Endothelial cell of umbilical vein (primary cell): ENCODE results near the gene PKHD1. TPM values are rescaled to one million over a fixed set of nuclear protein-coding genes. Genes with fewer than 3 reads are reported as not detected.

Experiments used
- BruUV-seq: library from RNA; stranded (reverse); fragments of 400-500 nt; replicated peaks from 2 replicates; lab custom pipeline; 2021; lab: Mats Ljungman, UMichigan
- CTCF ChIA-PET: fragments of 300-600, 350-600 bp; sonication (Branson Sonifier 250); formaldehyde crosslinking; loops from one replicate; lab custom pipeline; 2021; ENCODE audit warnings: antibody characterized with exemption, inconsistent platforms; lab: Charles Lee
- POLR2A ChIA-PET: fragments of 300-600, 350-600 bp; sonication (Branson Sonifier 250); formaldehyde crosslinking; loops from one replicate; lab custom pipeline; 2021; ENCODE audit warnings: antibody characterized with exemption, inconsistent platforms; lab: Charles Lee
- DNase-seq: peaks from one replicate; pipeline ENCODE4 v3.0.0-alpha.2; 2011; ENCODE audit warnings: low read depth, low spot score
- FAIRE-seq: peaks from 2 replicates; lab custom pipeline; 2011; peaks lifted over from hg19 to GRCh38; lab: Jason Lieb, UNC
- H2AFZ ChIP-seq: 2 replicates; pipeline ENCODE4 v1.6.0; 2012; ENCODE audit warnings: low read depth, low read length, control low read depth, inconsistent platforms
- H3K27ac ChIP-seq: 2 replicates; pipeline ENCODE4 v1.5.1; 2011; ENCODE audit warnings: low read depth, mild to moderate bottlenecking, control low read depth, low read length, moderate library complexity; ENCODE audit not compliant: insufficient read depth
- H3K27me3 ChIP-seq, 2 experiments: 2 replicates each; pipeline versions ENCODE4 v1.6.0 to v1.6.1; 2011; ENCODE audit warnings: low read length in 2 of 2, mixed read lengths in 1 of 2; ENCODE audit not compliant: control insufficient read depth in 2 of 2, insufficient read depth in 2 of 2
- H3K36me3 ChIP-seq, 2 experiments: 2 replicates in 1 of 2; 3 replicates in 1 of 2; pipeline ENCODE4 v1.5.1; 2011; ENCODE audit warnings: low read length in 2 of 2, mild to moderate bottlenecking in 1 of 2, moderate library complexity in 1 of 2; ENCODE audit not compliant: control insufficient read depth in 2 of 2, insufficient read depth in 2 of 2; ENCODE audit errors: extremely low read depth in 1 of 2
- H3K4me1 ChIP-seq: 3 replicates; pipeline ENCODE4 v1.5.1; 2011; ENCODE audit warnings: mild to moderate bottlenecking, low read length; ENCODE audit not compliant: control insufficient read depth, insufficient read depth; ENCODE audit errors: extremely low read depth
- H3K4me2 ChIP-seq: 2 replicates; pipeline ENCODE4 v1.6.1; 2011; ENCODE audit warnings: low read length, control low read depth, mixed read lengths; ENCODE audit not compliant: insufficient read depth
- H3K4me3 ChIP-seq, 3 experiments: fragments of 200-600 bp in 1 of 3; sonication (generic), shearing (Covaris generic) in 1 of 3; replicated peaks in 1 of 3; 2 replicates each; pipeline ENCODE4 v1.5.1; 2011 to 2016; ENCODE audit warnings: control low read depth in 3 of 3, low read length in 3 of 3, mild to moderate bottlenecking in 2 of 3, inconsistent platforms in 1 of 3, low read depth in 1 of 3, moderate library complexity in 1 of 3; ENCODE audit not compliant: insufficient read depth in 1 of 3
- H3K79me2 ChIP-seq: 2 replicates; pipeline ENCODE4 v1.6.0; 2012; ENCODE audit warnings: low read length, inconsistent platforms; ENCODE audit not compliant: control insufficient read depth, insufficient read depth
- H3K9ac ChIP-seq: replicated peaks from 2 replicates; pipeline ENCODE3; 2011; ENCODE audit warnings: low read length, control low read depth; ENCODE audit not compliant: insufficient read depth; ENCODE audit errors: extremely low read depth
- H3K9me1 ChIP-seq: replicated peaks from 3 replicates; pipeline ENCODE4 v1.6.0; 2011; ENCODE audit warnings: mild to moderate bottlenecking, low read length; ENCODE audit not compliant: control insufficient read depth, insufficient read depth; ENCODE audit errors: extremely low read depth
- H3K9me3 ChIP-seq: replicated peaks from 2 replicates; pipeline ENCODE4 v1.5.1; 2012; ENCODE audit warnings: low read length, inconsistent platforms; ENCODE audit not compliant: control insufficient read depth, insufficient read depth
- H4K20me1 ChIP-seq: replicated peaks from 2 replicates; pipeline ENCODE3; 2011; ENCODE audit warnings: mild to moderate bottlenecking, low read length; ENCODE audit not compliant: control insufficient read depth, insufficient read depth; ENCODE audit errors: extremely low read depth
- CTCF ChIP-seq, 2 donors: IDR thresholded peaks; 1 replicate in 1 of 2; 2 replicates in 1 of 2; pipeline ENCODE4 v1.5.1; 2011; ENCODE audit warnings: low read length in 2 of 2, mild to moderate bottlenecking in 2 of 2, moderate library complexity in 2 of 2, control low read depth in 1 of 2, inconsistent platforms in 1 of 2, low read depth in 1 of 2; ENCODE audit not compliant: insufficient read depth in 1 of 2; ENCODE audit errors: extremely low read depth in 1 of 2
- EZH2 ChIP-seq: IDR thresholded peaks from 2 replicates; pipeline ENCODE4 v1.6.1; 2012; ENCODE audit warnings: borderline replicate concordance, low read depth, mild to moderate bottlenecking, moderate library complexity, low read length, inconsistent platforms; ENCODE audit not compliant: severe bottlenecking
- FOS ChIP-seq: IDR thresholded peaks from 2 replicates; pipeline ENCODE4 v1.6.1; 2011; ENCODE audit warnings: mild to moderate bottlenecking, low read length, moderate library complexity, borderline replicate concordance; ENCODE audit not compliant: insufficient read depth
- GATA2 ChIP-seq: IDR thresholded peaks from 2 replicates; pipeline ENCODE4 v1.7.0; 2011; ENCODE audit warnings: low read depth, mild to moderate bottlenecking, moderate library complexity, mixed read lengths, low read length; ENCODE audit not compliant: insufficient read length, insufficient read depth
- JUN ChIP-seq: IDR thresholded peaks from 2 replicates; pipeline ENCODE4 v1.6.1; 2011; ENCODE audit warnings: borderline replicate concordance, low read depth; ENCODE audit not compliant: insufficient read length, insufficient read depth
- MAX ChIP-seq: IDR thresholded peaks from 2 replicates; pipeline ENCODE4 v1.6.1; 2011; ENCODE audit not compliant: insufficient read depth, insufficient read length
- MYC ChIP-seq: IDR thresholded peaks from one replicate; pipeline ENCODE4 v1.6.1; 2011; ENCODE audit warnings: mild to moderate bottlenecking, low read depth, low read length
- POLR2A ChIP-seq: IDR thresholded peaks from 2 replicates; pipeline ENCODE4 v1.6.1; 2012; ENCODE audit warnings: low read depth, mild to moderate bottlenecking, control low read depth, low read length
- POLR2AphosphoS5 ChIP-seq: IDR thresholded peaks from 2 replicates; pipeline ENCODE4 v1.6.1; 2012; ENCODE audit warnings: low read depth, mild to moderate bottlenecking, control low read depth, low read length, moderate library complexity; ENCODE audit not compliant: insufficient read depth
- dilution Hi-C: fragments of 300-500 bp; cut with MboI; formaldehyde crosslinking; loops from one replicate; pipeline ENCODE4 v1.15.0; 2019; ENCODE audit warnings: low sequenced_read_pairs; ENCODE audit not compliant: extremely low pct_ligation_motif_present
- intact Hi-C: fragments of 100-400 bp; cut with micrococcal nuclease; formaldehyde crosslinking; loops from one replicate; pipeline ENCODE4 v1.10.0; 2022
- polyA plus RNA-seq, 4 experiments: library from polyadenylated mRNA; depleted of rRNA in 3 of 4; stranded (reverse) in 3 of 4; unstranded in 1 of 4; fragments of >200 nt; gene quantifications; 2 replicates each; pipeline versions ENCODE4 v1.2.1 to v1.2.3, GENCODE V29; 2011 to 2012; ENCODE audit warnings: missing spikeins in 1 of 4
- total RNA-seq: library from RNA; stranded (reverse); gene quantifications from 2 replicates; pipeline ENCODE4 v1.2.3, GENCODE V29; 2021

PKHD1 gene
- total and polyA plus RNA-seq, 2 donors (not counting 3 experiments of a cell fraction or from before 2014, with no cell fraction given), result not detected

GRCh38 chr6:51640021-51640420 lies 447.4 kb downstream of the PKHD1 start:
- Histone ChIP-seq H3K36me3 (no peaks in the 10 kb centered on the region), H3K9me1 (no peaks in the 10 kb centered on the region), H3K9me3 (no peaks in the 10 kb centered on the region), H3K4me3 (no peak overlapping the region), H3K27ac (no peak overlapping the region), H3K79me2 (no peaks in the 10 kb centered on the region), H2AFZ (no peak overlapping the region), H3K4me1 (no peaks in the 10 kb centered on the region), H4K20me1 (no peaks in the 10 kb centered on the region), H3K4me2 (no peak overlapping the region), H3K27me3 (no peaks in the 10 kb centered on the region), H3K9ac (no peak overlapping the region)
- FAIRE-seq, result no peak
- intact Hi-C loops (no loop called here), dilution Hi-C loops (no loop called here)
- CTCF ChIA-PET, result no interaction called here
- DNase-seq, result no peak
- POLR2A ChIA-PET, result no interaction called here
- TF ChIP-seq GATA2 (no peak), FOS (no peak), CTCF (IDR thresholded peaks at IDR 0.05; ENCODE audit: extremely low read depth in 1 of 2, insufficient read depth in 1 of 2, low read depth in 1 of 2, low read length in 2 of 2) (no peak), POLR2A (no peak), POLR2AphosphoS5 (no peak), JUN (no peak), MAX (no peak), EZH2 (no peak), MYC (no peak)
- BruUV-seq, result no TSS peak
